GM12878 (cell line): Measurements from ENCODE around the gene TBATA.

Source experiments
- GABPA ChIP-seq: IDR thresholded peaks from 2 replicates; pipeline ENCODE4 v1.6.1; 2014; ENCODE audit warnings: antibody characterized with exemption, low read depth, mild to moderate bottlenecking, inconsistent platforms
- MXI1 ChIP-seq: fragments of 150-350 bp; IDR thresholded peaks from 2 replicates; pipeline ENCODE4 v1.6.1; 2011; ENCODE audit warnings: low read depth, mild to moderate bottlenecking, inconsistent platforms, low read length, improper control_type of control experiment
- NRF1 ChIP-seq: conservative IDR thresholded peaks from 2 replicates; pipeline ENCODE4 v1.6.1; 2011; ENCODE audit warnings: mild to moderate bottlenecking, low read depth, low read length, improper control_type of control experiment
- POLR2A ChIP-seq: IDR thresholded peaks from 2 replicates; pipeline ENCODE4 v1.6.1; 2011; ENCODE audit warnings: low read depth, mild to moderate bottlenecking, low read length
- POLR2AphosphoS5 ChIP-seq: IDR thresholded peaks from 2 replicates; pipeline ENCODE4 v1.6.1; 2011; ENCODE audit warnings: mild to moderate bottlenecking, low read length, inconsistent platforms
- SREBF1 ChIP-seq: IDR thresholded peaks from 2 replicates; pipeline ENCODE4 v1.6.1; 2012; ENCODE audit warnings: mild to moderate bottlenecking, low read length
- SREBF2 ChIP-seq: IDR thresholded peaks from 2 replicates; pipeline ENCODE4 v1.6.1; 2012; ENCODE audit warnings: mild to moderate bottlenecking, low read length
- TARDBP ChIP-seq: IDR thresholded peaks from 2 replicates; pipeline ENCODE4 v1.6.1; 2016; ENCODE audit warnings: borderline replicate concordance
- TCF3 ChIP-seq: IDR thresholded peaks from 2 replicates; pipeline ENCODE4 v1.6.1; 2012; ENCODE audit warnings: low read depth, mild to moderate bottlenecking, low read length, borderline replicate concordance; ENCODE audit not compliant: insufficient read depth
- TF ChIP-seq, protein P1 (sequence below): IDR thresholded peaks from 2 replicates; pipeline ENCODE4 v1.6.1; 2012; ENCODE audit warnings: improper control_type of control experiment, low read depth, low read length; ENCODE audit not compliant: insufficient replicate concordance
- TF ChIP-seq, protein P2 (sequence below): fragments of 450-650 bp; IDR thresholded peaks from 2 replicates; pipeline ENCODE4 v1.6.1; 2014; ENCODE audit warnings: mild to moderate bottlenecking
- TF ChIP-seq, protein P3 (sequence below), 3 experiments: IDR thresholded peaks in 2 of 3; conservative IDR thresholded peaks in 1 of 3; 2 replicates each; pipeline ENCODE4 v1.5.1; 2011; ENCODE audit warnings: low read depth in 3 of 3, low read length in 3 of 3, mild to moderate bottlenecking in 3 of 3, control low read depth in 2 of 3, moderate library complexity in 2 of 3, inconsistent platforms in 1 of 3, mixed read lengths in 1 of 3; ENCODE audit not compliant: control insufficient read depth in 2 of 3, insufficient read depth in 1 of 3; ENCODE audit errors: extremely low read depth in 1 of 3
- TF ChIP-seq, protein P4 (sequence below): IDR thresholded peaks from 2 replicates; pipeline ENCODE4 v1.6.1; 2011; ENCODE audit warnings: mild to moderate bottlenecking, low read depth, low read length, moderate library complexity; ENCODE audit not compliant: insufficient replicate concordance

DNA sequence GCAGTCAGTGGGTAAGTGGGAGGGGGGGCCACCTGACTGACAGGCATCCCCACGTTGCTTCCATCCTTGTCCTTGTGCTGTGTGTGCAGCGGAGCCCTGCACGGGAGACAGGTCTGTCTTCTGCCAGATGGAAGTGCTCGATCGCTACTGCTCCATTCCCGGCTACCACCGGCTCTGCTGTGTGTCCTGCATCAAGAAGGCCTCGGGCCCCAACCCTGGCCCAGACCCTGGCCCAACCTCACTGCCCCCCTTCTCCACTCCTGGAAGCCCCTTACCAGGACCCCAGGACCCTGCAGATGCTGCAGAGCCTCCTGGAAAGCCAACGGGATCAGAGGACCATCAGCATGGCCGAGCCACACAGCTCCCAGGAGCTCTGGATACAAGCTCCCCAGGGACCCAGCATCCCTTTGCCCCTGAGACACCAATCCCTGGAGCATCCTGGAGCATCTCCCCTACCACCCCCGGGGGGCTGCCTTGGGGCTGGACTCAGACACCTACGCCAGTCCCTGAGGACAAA, 24.8 kb downstream of the TBATA start:
- TF ChIP-seq, protein P1, sequence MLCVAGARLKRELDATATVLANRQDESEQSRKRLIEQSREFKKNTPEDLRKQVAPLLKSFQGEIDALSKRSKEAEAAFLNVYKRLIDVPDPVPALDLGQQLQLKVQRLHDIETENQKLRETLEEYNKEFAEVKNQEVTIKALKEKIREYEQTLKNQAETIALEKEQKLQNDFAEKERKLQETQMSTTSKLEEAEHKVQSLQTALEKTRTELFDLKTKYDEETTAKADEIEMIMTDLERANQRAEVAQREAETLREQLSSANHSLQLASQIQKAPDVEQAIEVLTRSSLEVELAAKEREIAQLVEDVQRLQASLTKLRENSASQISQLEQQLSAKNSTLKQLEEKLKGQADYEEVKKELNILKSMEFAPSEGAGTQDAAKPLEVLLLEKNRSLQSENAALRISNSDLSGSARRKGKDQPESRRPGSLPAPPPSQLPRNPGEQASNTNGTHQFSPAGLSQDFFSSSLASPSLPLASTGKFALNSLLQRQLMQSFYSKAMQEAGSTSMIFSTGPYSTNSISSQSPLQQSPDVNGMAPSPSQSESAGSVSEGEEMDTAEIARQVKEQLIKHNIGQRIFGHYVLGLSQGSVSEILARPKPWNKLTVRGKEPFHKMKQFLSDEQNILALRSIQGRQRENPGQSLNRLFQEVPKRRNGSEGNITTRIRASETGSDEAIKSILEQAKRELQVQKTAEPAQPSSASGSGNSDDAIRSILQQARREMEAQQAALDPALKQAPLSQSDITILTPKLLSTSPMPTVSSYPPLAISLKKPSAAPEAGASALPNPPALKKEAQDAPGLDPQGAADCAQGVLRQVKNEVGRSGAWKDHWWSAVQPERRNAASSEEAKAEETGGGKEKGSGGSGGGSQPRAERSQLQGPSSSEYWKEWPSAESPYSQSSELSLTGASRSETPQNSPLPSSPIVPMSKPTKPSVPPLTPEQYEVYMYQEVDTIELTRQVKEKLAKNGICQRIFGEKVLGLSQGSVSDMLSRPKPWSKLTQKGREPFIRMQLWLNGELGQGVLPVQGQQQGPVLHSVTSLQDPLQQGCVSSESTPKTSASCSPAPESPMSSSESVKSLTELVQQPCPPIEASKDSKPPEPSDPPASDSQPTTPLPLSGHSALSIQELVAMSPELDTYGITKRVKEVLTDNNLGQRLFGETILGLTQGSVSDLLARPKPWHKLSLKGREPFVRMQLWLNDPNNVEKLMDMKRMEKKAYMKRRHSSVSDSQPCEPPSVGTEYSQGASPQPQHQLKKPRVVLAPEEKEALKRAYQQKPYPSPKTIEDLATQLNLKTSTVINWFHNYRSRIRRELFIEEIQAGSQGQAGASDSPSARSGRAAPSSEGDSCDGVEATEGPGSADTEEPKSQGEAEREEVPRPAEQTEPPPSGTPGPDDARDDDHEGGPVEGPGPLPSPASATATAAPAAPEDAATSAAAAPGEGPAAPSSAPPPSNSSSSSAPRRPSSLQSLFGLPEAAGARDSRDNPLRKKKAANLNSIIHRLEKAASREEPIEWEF: no peak
- TF ChIP-seq SREBF2 (no peak), POLR2A (no peak), MXI1 (no peak), SREBF1 (no peak), TARDBP (no peak), TCF3 (no peak), NRF1 (no peak), POLR2AphosphoS5 (no peak), GABPA (no peak)
- TF ChIP-seq, protein P2, sequence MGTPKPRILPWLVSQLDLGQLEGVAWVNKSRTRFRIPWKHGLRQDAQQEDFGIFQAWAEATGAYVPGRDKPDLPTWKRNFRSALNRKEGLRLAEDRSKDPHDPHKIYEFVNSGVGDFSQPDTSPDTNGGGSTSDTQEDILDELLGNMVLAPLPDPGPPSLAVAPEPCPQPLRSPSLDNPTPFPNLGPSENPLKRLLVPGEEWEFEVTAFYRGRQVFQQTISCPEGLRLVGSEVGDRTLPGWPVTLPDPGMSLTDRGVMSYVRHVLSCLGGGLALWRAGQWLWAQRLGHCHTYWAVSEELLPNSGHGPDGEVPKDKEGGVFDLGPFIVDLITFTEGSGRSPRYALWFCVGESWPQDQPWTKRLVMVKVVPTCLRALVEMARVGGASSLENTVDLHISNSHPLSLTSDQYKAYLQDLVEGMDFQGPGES: no peak
- TF ChIP-seq, protein P3, sequence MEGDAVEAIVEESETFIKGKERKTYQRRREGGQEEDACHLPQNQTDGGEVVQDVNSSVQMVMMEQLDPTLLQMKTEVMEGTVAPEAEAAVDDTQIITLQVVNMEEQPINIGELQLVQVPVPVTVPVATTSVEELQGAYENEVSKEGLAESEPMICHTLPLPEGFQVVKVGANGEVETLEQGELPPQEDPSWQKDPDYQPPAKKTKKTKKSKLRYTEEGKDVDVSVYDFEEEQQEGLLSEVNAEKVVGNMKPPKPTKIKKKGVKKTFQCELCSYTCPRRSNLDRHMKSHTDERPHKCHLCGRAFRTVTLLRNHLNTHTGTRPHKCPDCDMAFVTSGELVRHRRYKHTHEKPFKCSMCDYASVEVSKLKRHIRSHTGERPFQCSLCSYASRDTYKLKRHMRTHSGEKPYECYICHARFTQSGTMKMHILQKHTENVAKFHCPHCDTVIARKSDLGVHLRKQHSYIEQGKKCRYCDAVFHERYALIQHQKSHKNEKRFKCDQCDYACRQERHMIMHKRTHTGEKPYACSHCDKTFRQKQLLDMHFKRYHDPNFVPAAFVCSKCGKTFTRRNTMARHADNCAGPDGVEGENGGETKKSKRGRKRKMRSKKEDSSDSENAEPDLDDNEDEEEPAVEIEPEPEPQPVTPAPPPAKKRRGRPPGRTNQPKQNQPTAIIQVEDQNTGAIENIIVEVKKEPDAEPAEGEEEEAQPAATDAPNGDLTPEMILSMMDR (IDR thresholded peaks at IDR 0.05 in 2 of 3, conservative IDR thresholded peaks at IDR 0.05 in 1 of 3; ENCODE audit: control insufficient read depth in 2 of 3, extremely low read depth in 1 of 3, insufficient read depth in 1 of 3, low read depth in 3 of 3, low read length in 3 of 3): no peak
- TF ChIP-seq, protein P4, sequence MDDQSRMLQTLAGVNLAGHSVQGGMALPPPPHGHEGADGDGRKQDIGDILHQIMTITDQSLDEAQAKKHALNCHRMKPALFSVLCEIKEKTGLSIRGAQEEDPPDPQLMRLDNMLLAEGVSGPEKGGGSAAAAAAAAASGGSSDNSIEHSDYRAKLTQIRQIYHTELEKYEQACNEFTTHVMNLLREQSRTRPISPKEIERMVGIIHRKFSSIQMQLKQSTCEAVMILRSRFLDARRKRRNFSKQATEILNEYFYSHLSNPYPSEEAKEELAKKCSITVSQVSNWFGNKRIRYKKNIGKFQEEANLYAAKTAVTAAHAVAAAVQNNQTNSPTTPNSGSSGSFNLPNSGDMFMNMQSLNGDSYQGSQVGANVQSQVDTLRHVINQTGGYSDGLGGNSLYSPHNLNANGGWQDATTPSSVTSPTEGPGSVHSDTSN: no peak
